Urothelium cell line (cell line): ENCODE results near the gene PKNOX2.

Experiments
- DNase-seq: peaks from one replicate; pipeline ENCODE4 v3.0.0; 2011; ENCODE audit warnings: low spot score, mixed read lengths
- FAIRE-seq: peaks from 2 replicates; lab custom pipeline; 2011; peaks lifted over from hg19 to GRCh38; lab: Jason Lieb, UNC

Gene PKNOX2

GRCh38 chr11:125460275-125460674 is 295.7 kb downstream of the PKNOX2 start:
- DNase-seq = no peak
- no peak for FAIRE-seq

- no peak for DNase-seq
- FAIRE-seq = no peak
These were observed 299.2 kb downstream of the PKNOX2 start for GRCh38 chr11:125463590-125464269.

GRCh38 chr11:125464270-125464662 is 299.7 kb downstream of the PKNOX2 start:
- no peak for FAIRE-seq
- DNase-seq = peak; percentile 23

GRCh38 chr11:125464666-125465065 is 300.1 kb downstream of the PKNOX2 start:
- DNase-seq = no peak

GRCh38 chr11:125465255-125465654 is 300.7 kb downstream of the PKNOX2 start:
- no peak for FAIRE-seq
- DNase-seq = no peak

More at GRCh38 chr11:125464666-125465065, 300.1 kb downstream of the PKNOX2 start:
- FAIRE-seq = no peak

GRCh38 chr11:125465701-125466100 is 301.1 kb downstream of the PKNOX2 start:
- DNase-seq (no peak), FAIRE-seq (no peak)

- no peak for DNase-seq
- no peak for FAIRE-seq
These were observed 303.5 kb downstream of the PKNOX2 start for GRCh38 chr11:125468025-125468424.

GRCh38 chr11:125468852-125469251 is 304.3 kb downstream of the PKNOX2 start:
- FAIRE-seq = no peak
- no peak for DNase-seq

GRCh38 chr11:125470355-125470754 is 305.8 kb downstream of the PKNOX2 start:
- DNase-seq (no peak), FAIRE-seq (no peak)

GRCh38 chr11:125476721-125477120 is 312.2 kb downstream of the PKNOX2 start:
- FAIRE-seq = no peak
- no peak for DNase-seq

GRCh38 chr11:125479137-125479536 is 314.6 kb downstream of the PKNOX2 start:
- FAIRE-seq (no peak), DNase-seq (no peak)

GRCh38 chr11:125481531-125481930 is 317.0 kb downstream of the PKNOX2 start:
- FAIRE-seq = no peak
- DNase-seq = no peak
